ENCODE data around the gene MAML3.

Gene MAML3

DNA sequence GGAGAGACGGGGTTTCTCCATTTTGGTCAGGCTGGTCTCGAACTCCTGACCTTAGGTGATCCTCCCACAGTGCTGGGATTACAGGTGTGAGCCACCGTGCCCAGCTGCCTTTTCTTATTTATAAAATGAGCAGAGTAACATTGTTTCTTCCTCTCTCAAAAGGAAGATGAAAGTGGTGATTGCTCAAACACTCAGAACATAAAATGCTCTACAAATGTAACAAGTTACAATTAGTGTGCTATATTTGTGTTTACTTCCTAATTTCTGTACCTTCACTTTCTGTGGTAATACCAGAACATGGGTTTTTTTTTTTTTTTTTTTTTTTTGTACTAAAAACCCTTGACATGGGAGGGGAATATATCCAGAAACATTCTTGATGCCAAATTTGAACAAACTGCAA, 290.5 kb downstream of the MAML3 start:
- Histone ChIP-seq H3K4me3 (replicated peaks; ENCODE audit: insufficient read depth, low read length) (no peak overlapping the region), H3K27me3 (ENCODE audit: insufficient read depth, poor library complexity, severe bottlenecking) (no peaks in the 10 kb centered on the region), H3K27ac (replicated peaks) (no peak overlapping the region)
- no peak for TF ChIP-seq SPI1 (IDR thresholded peaks at IDR 0.05; ENCODE audit: borderline replicate concordance, low read depth)
- TF ChIP-seq, protein P1, sequence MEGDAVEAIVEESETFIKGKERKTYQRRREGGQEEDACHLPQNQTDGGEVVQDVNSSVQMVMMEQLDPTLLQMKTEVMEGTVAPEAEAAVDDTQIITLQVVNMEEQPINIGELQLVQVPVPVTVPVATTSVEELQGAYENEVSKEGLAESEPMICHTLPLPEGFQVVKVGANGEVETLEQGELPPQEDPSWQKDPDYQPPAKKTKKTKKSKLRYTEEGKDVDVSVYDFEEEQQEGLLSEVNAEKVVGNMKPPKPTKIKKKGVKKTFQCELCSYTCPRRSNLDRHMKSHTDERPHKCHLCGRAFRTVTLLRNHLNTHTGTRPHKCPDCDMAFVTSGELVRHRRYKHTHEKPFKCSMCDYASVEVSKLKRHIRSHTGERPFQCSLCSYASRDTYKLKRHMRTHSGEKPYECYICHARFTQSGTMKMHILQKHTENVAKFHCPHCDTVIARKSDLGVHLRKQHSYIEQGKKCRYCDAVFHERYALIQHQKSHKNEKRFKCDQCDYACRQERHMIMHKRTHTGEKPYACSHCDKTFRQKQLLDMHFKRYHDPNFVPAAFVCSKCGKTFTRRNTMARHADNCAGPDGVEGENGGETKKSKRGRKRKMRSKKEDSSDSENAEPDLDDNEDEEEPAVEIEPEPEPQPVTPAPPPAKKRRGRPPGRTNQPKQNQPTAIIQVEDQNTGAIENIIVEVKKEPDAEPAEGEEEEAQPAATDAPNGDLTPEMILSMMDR (IDR thresholded peaks at IDR 0.05; ENCODE audit: insufficient read depth, low read length): no peak
- TF ChIP-seq, protein P2, sequence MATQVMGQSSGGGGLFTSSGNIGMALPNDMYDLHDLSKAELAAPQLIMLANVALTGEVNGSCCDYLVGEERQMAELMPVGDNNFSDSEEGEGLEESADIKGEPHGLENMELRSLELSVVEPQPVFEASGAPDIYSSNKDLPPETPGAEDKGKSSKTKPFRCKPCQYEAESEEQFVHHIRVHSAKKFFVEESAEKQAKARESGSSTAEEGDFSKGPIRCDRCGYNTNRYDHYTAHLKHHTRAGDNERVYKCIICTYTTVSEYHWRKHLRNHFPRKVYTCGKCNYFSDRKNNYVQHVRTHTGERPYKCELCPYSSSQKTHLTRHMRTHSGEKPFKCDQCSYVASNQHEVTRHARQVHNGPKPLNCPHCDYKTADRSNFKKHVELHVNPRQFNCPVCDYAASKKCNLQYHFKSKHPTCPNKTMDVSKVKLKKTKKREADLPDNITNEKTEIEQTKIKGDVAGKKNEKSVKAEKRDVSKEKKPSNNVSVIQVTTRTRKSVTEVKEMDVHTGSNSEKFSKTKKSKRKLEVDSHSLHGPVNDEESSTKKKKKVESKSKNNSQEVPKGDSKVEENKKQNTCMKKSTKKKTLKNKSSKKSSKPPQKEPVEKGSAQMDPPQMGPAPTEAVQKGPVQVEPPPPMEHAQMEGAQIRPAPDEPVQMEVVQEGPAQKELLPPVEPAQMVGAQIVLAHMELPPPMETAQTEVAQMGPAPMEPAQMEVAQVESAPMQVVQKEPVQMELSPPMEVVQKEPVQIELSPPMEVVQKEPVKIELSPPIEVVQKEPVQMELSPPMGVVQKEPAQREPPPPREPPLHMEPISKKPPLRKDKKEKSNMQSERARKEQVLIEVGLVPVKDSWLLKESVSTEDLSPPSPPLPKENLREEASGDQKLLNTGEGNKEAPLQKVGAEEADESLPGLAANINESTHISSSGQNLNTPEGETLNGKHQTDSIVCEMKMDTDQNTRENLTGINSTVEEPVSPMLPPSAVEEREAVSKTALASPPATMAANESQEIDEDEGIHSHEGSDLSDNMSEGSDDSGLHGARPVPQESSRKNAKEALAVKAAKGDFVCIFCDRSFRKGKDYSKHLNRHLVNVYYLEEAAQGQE (IDR thresholded peaks at IDR 0.05; ENCODE audit: insufficient replicate concordance, low read depth): no peak
- no peak for TF ChIP-seq GABPA (IDR thresholded peaks at IDR 0.05; ENCODE audit: low read depth)
- TF ChIP-seq POLR2AphosphoS5 (IDR thresholded peaks at IDR 0.05; ENCODE audit: low read depth): no peak
- DNase-seq (ENCODE audit: low read depth in 1 of 2, low spot score in 1 of 2): no peak

DNA sequence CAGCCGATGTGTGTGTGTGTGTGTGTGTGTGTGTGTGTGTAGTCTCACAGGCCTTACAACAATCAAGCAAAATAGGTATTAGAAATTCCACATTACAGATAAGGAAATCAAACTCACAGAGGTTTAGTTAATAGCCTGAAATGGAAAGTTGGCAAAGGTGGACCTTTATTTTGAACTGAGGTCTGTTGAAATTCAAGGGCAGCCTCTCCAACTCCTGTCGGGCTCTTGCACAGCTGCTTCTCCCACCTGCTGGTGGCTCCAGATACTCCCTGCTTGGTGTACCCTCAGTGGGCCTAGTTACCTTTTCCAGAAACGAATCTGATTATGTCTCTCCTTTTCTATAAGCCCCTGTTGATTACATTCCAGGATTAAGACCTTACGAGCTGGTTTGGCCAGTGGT, 292.5 kb downstream of the MAML3 start:
- TF ChIP-seq, protein P1 (IDR thresholded peaks at IDR 0.05; ENCODE audit: insufficient read depth, low read length): no peak
- no peak overlapping the region for H3K27ac ChIP-seq (replicated peaks)
- H3K4me3 ChIP-seq (replicated peaks; ENCODE audit: insufficient read depth, low read length): no peak overlapping the region
- H3K27me3 ChIP-seq (ENCODE audit: insufficient read depth, poor library complexity, severe bottlenecking): no peaks in the 10 kb centered on the region
- DNase-seq (ENCODE audit: low read depth in 1 of 2, low spot score in 1 of 2): no peak

DNA sequence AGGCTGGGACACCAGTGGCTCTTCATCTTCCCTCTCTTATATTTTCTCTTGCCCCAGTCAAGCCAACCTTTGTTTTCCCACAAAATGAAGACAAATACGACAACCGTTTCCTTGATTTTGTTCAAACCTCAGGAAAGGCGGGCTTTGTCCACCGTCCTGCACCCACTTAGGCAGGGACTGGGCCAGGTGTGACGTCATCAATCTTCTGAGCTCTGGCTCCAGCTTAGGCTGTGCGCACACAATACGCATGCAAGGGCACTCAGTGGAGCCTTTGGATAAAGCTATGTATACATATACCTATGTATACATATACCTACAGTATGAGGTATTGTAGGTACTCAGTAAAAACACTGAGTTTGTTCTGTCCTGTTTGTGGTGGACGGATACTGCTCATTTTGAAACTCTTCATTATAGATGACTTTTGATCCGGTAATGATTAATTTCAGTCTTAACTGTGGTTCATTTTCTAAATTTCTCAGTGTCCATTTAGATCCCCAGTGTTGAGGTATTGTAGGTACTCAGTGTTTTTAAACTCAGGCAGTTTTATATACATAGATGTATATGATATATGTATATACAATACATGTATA, 293.5 kb downstream of the MAML3 start:
- no peak overlapping the region for H3K27ac ChIP-seq (replicated peaks)
- H3K27me3 ChIP-seq (ENCODE audit: insufficient read depth, poor library complexity, severe bottlenecking): no peaks in the 10 kb centered on the region
- no peak for DNase-seq (ENCODE audit: low read depth in 1 of 2, low spot score in 1 of 2)
- TF ChIP-seq, protein P2 (IDR thresholded peaks at IDR 0.05; ENCODE audit: insufficient replicate concordance, low read depth): no peak
- TF ChIP-seq, protein P1 (IDR thresholded peaks at IDR 0.05; ENCODE audit: insufficient read depth, low read length): no peak
- TF ChIP-seq SPI1 (IDR thresholded peaks at IDR 0.05; ENCODE audit: borderline replicate concordance, low read depth) (no peak), POLR2AphosphoS5 (IDR thresholded peaks at IDR 0.05; ENCODE audit: low read depth) (no peak), GABPA (IDR thresholded peaks at IDR 0.05; ENCODE audit: low read depth) (no peak)
- H3K4me3 ChIP-seq (replicated peaks; ENCODE audit: insufficient read depth, low read length): no peak overlapping the region

DNA sequence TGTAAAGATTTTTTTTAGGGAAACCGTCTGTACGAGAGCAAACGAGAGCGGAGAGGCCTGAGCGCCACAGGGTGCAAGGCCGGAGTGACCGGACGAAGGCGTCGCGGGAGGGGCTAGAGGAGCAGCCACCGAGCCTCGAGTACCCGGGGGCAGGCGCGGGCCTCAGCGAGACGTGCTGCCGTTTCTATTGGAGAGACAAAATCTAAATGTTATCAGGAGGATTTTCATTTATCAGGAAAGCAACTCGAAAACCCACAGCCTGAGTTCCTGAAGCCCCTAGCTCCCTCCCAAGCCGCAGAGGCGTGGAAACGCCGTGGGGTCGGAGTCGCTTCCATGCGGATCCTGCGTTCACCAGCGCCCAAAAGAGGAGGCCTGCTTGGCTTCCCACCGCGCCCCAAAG, 294.1 kb downstream of the MAML3 start:
- TF ChIP-seq GABPA (IDR thresholded peaks at IDR 0.05; ENCODE audit: low read depth) (no peak), POLR2AphosphoS5 (IDR thresholded peaks at IDR 0.05; ENCODE audit: low read depth) (no peak), SPI1 (IDR thresholded peaks at IDR 0.05; ENCODE audit: borderline replicate concordance, low read depth) (no peak)
- TF ChIP-seq, protein P2 (IDR thresholded peaks at IDR 0.05; ENCODE audit: insufficient replicate concordance, low read depth): no peak
- TF ChIP-seq, protein P1 (IDR thresholded peaks at IDR 0.05; ENCODE audit: insufficient read depth, low read length): no peak

More for the DNA sequence above, 294.1 kb downstream of the MAML3 start:
- H3K27ac ChIP-seq (replicated peaks): no peak overlapping the region
- no peak overlapping the region for H3K4me3 ChIP-seq (replicated peaks; ENCODE audit: insufficient read depth, low read length)
- H3K27me3 ChIP-seq (ENCODE audit: insufficient read depth, poor library complexity, severe bottlenecking): no peaks in the 10 kb centered on the region
- DNase-seq (ENCODE audit: low read depth in 1 of 2, low spot score in 1 of 2): no peak

All from HL-60 (cell line).